ENCODE results near the gene XRCC2.

DNA sequence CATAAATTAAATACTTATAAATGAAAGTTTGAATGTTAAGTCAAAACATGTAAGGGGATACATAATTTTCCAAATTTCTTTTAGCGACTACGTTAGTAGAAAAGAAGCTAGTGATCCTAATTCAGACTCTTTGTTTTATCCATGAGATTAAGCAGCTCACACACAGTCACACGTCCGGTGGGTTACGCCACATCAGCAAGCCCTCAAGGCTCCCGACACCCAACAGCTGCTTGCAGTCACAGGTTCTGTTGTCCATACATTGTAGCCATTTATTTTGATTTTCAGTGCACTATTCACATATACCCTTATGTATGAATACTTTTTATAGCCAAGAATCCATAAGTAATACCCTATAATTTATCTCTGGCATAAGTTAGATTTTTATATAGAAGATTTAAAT, 39.5 kb downstream of the XRCC2 start:
- TF ChIP-seq, protein P1, sequence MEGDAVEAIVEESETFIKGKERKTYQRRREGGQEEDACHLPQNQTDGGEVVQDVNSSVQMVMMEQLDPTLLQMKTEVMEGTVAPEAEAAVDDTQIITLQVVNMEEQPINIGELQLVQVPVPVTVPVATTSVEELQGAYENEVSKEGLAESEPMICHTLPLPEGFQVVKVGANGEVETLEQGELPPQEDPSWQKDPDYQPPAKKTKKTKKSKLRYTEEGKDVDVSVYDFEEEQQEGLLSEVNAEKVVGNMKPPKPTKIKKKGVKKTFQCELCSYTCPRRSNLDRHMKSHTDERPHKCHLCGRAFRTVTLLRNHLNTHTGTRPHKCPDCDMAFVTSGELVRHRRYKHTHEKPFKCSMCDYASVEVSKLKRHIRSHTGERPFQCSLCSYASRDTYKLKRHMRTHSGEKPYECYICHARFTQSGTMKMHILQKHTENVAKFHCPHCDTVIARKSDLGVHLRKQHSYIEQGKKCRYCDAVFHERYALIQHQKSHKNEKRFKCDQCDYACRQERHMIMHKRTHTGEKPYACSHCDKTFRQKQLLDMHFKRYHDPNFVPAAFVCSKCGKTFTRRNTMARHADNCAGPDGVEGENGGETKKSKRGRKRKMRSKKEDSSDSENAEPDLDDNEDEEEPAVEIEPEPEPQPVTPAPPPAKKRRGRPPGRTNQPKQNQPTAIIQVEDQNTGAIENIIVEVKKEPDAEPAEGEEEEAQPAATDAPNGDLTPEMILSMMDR (IDR thresholded peaks at IDR 0.05), result no peak
- no peak for TF ChIP-seq EZH2 (IDR thresholded peaks at IDR 0.05; ENCODE audit: borderline replicate concordance, insufficient read depth, low read depth, low read length, poor library complexity, severe bottlenecking)

Measured in B cell (primary cell).